WTC11 (cell line): Measurements from ENCODE around the gene SRSF10.
"Not testable (repeated sequence)": the region's sequence is repeated elsewhere in the genome, so short reads cannot be mapped to it uniquely, and the experiment has no call there.

Source experiments
- TF ChIP-seq, protein P1 (sequence below): fragments of 200-600 bp; IDR thresholded peaks from 2 replicates; pipeline ENCODE4 v1.8.0; 2022; ENCODE audit warnings: antibody characterized with exemption
- TF ChIP-seq, protein P2 (sequence below): sonication (generic); formaldehyde crosslinking; IDR thresholded peaks from 2 replicates; pipeline ENCODE4 v1.8.1; 2022; ENCODE audit warnings: low read depth, mild to moderate bottlenecking, moderate library complexity, missing genetic modification reagents, borderline replicate concordance

DNA sequence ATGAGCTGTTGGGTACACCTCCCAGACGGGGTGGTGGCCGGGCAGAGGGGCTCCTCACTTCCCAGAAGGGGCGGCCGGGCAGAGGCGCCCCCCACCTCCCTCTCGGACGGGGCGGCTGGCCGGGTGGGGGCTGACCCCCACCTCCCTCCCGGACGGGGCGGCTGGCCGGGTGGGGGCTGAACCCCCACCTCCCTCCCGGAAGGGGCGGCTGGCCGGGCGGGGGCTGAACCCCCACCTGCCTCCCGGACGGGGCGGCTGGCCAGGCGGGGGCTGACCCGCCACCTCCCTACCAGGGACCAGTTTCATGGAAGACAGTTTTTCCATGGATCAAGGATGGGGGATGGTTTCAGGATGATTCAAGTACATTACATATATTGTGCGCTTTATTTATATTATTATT is 6.9 kb upstream of the SRSF10 start:
- TF ChIP-seq, protein P1, sequence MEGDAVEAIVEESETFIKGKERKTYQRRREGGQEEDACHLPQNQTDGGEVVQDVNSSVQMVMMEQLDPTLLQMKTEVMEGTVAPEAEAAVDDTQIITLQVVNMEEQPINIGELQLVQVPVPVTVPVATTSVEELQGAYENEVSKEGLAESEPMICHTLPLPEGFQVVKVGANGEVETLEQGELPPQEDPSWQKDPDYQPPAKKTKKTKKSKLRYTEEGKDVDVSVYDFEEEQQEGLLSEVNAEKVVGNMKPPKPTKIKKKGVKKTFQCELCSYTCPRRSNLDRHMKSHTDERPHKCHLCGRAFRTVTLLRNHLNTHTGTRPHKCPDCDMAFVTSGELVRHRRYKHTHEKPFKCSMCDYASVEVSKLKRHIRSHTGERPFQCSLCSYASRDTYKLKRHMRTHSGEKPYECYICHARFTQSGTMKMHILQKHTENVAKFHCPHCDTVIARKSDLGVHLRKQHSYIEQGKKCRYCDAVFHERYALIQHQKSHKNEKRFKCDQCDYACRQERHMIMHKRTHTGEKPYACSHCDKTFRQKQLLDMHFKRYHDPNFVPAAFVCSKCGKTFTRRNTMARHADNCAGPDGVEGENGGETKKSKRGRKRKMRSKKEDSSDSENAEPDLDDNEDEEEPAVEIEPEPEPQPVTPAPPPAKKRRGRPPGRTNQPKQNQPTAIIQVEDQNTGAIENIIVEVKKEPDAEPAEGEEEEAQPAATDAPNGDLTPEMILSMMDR: not testable (repeated sequence)
- TF ChIP-seq, protein P2, sequence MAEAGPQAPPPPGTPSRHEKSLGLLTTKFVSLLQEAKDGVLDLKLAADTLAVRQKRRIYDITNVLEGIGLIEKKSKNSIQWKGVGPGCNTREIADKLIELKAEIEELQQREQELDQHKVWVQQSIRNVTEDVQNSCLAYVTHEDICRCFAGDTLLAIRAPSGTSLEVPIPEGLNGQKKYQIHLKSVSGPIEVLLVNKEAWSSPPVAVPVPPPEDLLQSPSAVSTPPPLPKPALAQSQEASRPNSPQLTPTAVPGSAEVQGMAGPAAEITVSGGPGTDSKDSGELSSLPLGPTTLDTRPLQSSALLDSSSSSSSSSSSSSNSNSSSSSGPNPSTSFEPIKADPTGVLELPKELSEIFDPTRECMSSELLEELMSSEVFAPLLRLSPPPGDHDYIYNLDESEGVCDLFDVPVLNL (CRISPR knock-in tag): not testable (repeated sequence)
